Measurements from ENCODE around the gene ACTN4. TPM values are rescaled to one million over a fixed set of nuclear protein-coding genes. Genes with fewer than 3 reads are reported as not detected.
A peak's percentile ranks its signal among the peaks of the same experiment; 100 is the strongest.

The ACTN4 gene
- total RNA-seq, 1 experiment from 2014 or later = 1,233 TPM

DNA sequence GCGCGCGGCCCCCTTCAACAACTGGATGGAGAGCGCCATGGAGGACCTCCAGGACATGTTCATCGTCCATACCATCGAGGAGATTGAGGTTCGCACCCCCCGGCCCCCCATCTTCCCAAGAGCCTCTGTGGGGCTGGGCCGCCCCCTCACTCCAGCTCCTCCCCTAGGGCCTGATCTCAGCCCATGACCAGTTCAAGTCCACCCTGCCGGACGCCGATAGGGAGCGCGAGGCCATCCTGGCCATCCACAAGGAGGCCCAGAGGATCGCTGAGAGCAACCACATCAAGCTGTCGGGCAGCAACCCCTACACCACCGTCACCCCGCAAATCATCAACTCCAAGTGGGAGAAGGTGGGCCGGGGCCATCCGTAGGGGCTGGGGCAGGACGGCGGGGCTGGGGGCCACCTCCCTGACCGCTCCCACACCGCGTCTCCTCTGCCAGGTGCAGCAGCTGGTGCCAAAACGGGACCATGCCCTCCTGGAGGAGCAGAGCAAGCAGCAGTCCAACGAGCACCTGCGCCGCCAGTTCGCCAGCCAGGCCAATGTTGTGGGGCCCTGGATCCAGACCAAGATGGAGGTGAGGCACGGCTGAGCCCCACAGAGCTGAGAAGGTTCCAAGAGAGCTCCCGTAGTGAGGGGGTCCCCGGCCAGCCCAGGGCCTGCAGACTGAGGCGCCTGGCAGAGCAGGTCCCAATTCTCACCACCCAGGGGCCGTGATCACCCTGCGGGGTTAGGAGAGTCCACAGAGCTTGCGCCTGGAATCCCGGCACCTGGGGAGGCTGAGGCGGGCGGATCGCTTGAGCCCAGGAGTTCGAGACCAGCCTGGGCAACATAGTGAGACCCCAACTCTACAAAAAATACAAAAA, 76.8 kb downstream of the ACTN4 start:
- Histone ChIP-seq H3K9me2 (ENCODE audit: insufficient read depth) (no peaks in the 10 kb centered on the region), H3F3A (ENCODE audit: insufficient read depth, low read depth) (peaks cover 74% of the 10 kb centered on the region), H3K4me2 (no peak overlapping the region), H2AFZ (no peak overlapping the region), H3K4me3 (no peak overlapping the region), H3K27ac (no peak overlapping the region), H3K9me3 (ENCODE audit: insufficient read depth, low read depth) (no peaks in the 10 kb centered on the region), H3K27me3 (ENCODE audit: insufficient read depth, low read depth) (no peaks in the 10 kb centered on the region), H3K79me2 (ENCODE audit: low read depth) (peaks cover 15% of the 10 kb centered on the region; the same call in 1 of the 2 replicates), H3K36me3 (ENCODE audit: low read depth) (peaks cover 39% of the 10 kb centered on the region), H3K4me1 (replicated peaks; ENCODE audit: insufficient read depth) (peaks cover 9% of the 10 kb centered on the region), H4K20me1 (ENCODE audit: insufficient read depth) (peaks cover 5% of the 10 kb centered on the region; the same call in 1 of the 2 replicates)
- TSS peak; percentile 9 for BruUV-seq (replicated peaks)
- ChIA-PET CTCF (interaction anchor here (0.5 kb wide), 1 partner anchor 109 kb away, joined by 5 read pairs; no protein-coding TSS in a partner anchor), POLR2A (ENCODE audit: unreplicated experiment) (no interaction called here)
- no peak for TF ChIP-seq EZH2 (IDR thresholded peaks at IDR 0.05; ENCODE audit: low read depth)
- TF ChIP-seq, protein P1, sequence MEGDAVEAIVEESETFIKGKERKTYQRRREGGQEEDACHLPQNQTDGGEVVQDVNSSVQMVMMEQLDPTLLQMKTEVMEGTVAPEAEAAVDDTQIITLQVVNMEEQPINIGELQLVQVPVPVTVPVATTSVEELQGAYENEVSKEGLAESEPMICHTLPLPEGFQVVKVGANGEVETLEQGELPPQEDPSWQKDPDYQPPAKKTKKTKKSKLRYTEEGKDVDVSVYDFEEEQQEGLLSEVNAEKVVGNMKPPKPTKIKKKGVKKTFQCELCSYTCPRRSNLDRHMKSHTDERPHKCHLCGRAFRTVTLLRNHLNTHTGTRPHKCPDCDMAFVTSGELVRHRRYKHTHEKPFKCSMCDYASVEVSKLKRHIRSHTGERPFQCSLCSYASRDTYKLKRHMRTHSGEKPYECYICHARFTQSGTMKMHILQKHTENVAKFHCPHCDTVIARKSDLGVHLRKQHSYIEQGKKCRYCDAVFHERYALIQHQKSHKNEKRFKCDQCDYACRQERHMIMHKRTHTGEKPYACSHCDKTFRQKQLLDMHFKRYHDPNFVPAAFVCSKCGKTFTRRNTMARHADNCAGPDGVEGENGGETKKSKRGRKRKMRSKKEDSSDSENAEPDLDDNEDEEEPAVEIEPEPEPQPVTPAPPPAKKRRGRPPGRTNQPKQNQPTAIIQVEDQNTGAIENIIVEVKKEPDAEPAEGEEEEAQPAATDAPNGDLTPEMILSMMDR (conservative IDR thresholded peaks at IDR 0.05) = no peak
- intact Hi-C loops (cut with micrococcal nuclease; ENCODE audit: unreplicated experiment) = no loop called here
- no peak for DNase-seq

DNA sequence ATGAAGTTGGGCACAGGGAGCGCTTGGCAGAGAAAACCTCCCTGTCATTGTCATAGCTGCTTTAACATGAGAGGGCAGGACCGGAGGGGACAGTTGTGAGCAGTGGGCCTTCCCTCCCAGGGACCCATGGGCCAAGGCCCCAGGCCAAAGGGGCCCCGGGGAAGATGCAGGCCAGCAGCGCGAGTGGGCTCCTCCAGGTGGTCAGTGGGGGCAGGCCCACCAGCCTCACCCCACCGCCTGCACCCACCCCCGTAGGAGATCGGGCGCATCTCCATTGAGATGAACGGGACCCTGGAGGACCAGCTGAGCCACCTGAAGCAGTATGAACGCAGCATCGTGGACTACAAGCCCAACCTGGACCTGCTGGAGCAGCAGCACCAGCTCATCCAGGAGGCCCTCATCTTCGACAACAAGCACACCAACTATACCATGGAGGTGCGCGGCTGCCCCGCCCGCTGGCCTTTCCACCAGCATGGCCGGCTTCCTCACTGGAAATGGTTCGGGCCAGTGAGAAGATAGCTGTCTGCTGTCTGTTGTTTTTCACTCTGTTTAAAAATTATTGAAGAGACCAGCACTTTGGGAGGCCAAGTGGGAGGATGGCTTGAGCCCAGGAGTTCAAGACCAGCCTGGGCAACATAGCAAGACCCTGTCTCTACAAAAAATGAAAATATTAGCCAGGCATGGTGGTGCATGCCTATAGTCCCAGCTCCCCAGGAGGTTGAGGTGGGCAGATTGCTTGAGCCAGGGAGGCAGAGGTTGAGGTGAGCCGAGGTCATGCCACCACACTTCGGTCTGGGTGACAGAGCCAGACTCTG, 78.2 kb downstream of the ACTN4 start:
- H3K9me3 ChIP-seq (ENCODE audit: insufficient read depth, low read depth) = no peaks in the 10 kb centered on the region
- no peak overlapping the region for H3K4me2 ChIP-seq
- H3K27ac ChIP-seq = peak overlapping the region; percentile 16; the same call in 1 of the 2 replicates
- no peak overlapping the region for H3K4me3 ChIP-seq
- H3K9me2 ChIP-seq (ENCODE audit: insufficient read depth) = no peaks in the 10 kb centered on the region
- no peaks in the 10 kb centered on the region for H3K27me3 ChIP-seq (ENCODE audit: insufficient read depth, low read depth)
- H3K79me2 ChIP-seq (ENCODE audit: low read depth) = peaks cover 5% of the 10 kb centered on the region
- peaks cover 66% of the 10 kb centered on the region for H3F3A ChIP-seq (ENCODE audit: insufficient read depth, low read depth)
- ChIA-PET CTCF (interaction anchor here (0.6 kb wide), 1 partner anchor 38 kb away, joined by 8 read pairs; no protein-coding TSS in a partner anchor), POLR2A (ENCODE audit: unreplicated experiment) (interaction anchor here (0.5 to 0.7 kb wide), 3 partner anchors 19 to 124 kb away, joined by 4 to 22 read pairs (median 9); no protein-coding TSS in a partner anchor)
- peaks cover 41% of the 10 kb centered on the region for H3K36me3 ChIP-seq (ENCODE audit: low read depth)
- intact Hi-C loops (cut with micrococcal nuclease; ENCODE audit: unreplicated experiment) = no loop called here
- peaks cover 5% of the 10 kb centered on the region; the same call in 1 of the 2 replicates for H4K20me1 ChIP-seq (ENCODE audit: insufficient read depth)
- no peak overlapping the region for H2AFZ ChIP-seq
- DNase-seq = no peak
- TF ChIP-seq EZH2 (IDR thresholded peaks at IDR 0.05; ENCODE audit: low read depth) = no peak
- TF ChIP-seq, protein P1 (conservative IDR thresholded peaks at IDR 0.05) = no peak
- BruUV-seq (replicated peaks) = no TSS peak
- H3K4me1 ChIP-seq (replicated peaks; ENCODE audit: insufficient read depth) = peaks cover 2% of the 10 kb centered on the region; the same call in 1 of the 2 replicates

DNA sequence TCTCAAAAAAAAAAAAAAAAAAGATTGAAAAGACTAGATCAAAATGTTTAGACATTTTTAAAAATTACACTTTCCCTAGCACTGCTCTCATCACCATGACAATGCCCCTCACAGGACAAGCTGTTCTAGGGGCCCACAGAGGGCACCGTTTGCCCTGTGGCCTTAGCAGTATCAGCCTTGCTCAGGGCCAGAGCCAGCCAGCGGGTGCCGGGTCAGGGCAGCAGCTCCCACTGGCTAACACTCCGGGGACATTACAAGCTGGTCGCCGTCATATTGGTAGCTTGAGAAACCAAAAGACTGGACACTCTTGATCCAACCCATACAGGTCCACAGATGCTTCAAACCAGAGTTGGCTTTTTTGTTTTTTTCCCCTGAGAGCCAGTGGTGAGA, 78.8 kb downstream of the ACTN4 start:
- CTCF ChIA-PET = interaction anchor here (0.6 kb wide), 1 partner anchor 37 kb away, joined by 8 read pairs; no protein-coding TSS in a partner anchor
- Histone ChIP-seq H3K27me3 (ENCODE audit: insufficient read depth, low read depth) (no peaks in the 10 kb centered on the region), H3K36me3 (ENCODE audit: low read depth) (peaks cover 41% of the 10 kb centered on the region), H3K79me2 (ENCODE audit: low read depth) (no peaks in the 10 kb centered on the region; the same call in 1 of the 2 replicates), H3F3A (ENCODE audit: insufficient read depth, low read depth) (peaks cover 67% of the 10 kb centered on the region), H3K4me3 (no peak overlapping the region), H3K9me2 (ENCODE audit: insufficient read depth) (no peaks in the 10 kb centered on the region), H3K4me1 (replicated peaks; ENCODE audit: insufficient read depth) (peaks cover 8% of the 10 kb centered on the region), H2AFZ (no peak overlapping the region), H3K27ac (peak overlapping the region; percentile 16; the same call in 1 of the 2 replicates), H4K20me1 (ENCODE audit: insufficient read depth) (peaks cover 5% of the 10 kb centered on the region; the same call in 1 of the 2 replicates), H3K9me3 (ENCODE audit: insufficient read depth, low read depth) (no peaks in the 10 kb centered on the region), H3K4me2 (no peak overlapping the region)
- no TSS peak for BruUV-seq (replicated peaks)
- TF ChIP-seq, protein P1 (conservative IDR thresholded peaks at IDR 0.05) = no peak
- TF ChIP-seq EZH2 (IDR thresholded peaks at IDR 0.05; ENCODE audit: low read depth) = no peak
- DNase-seq = no peak
- POLR2A ChIA-PET (ENCODE audit: unreplicated experiment) = interaction anchor here (0.7 kb wide), 1 partner anchor 20 kb away, joined by 22 read pairs; no protein-coding TSS in a partner anchor
- intact Hi-C loops (cut with micrococcal nuclease; ENCODE audit: unreplicated experiment) = no loop called here

Measured in PC-9 (cell line).